Measurements from ENCODE around the gene FOS. TPM values are rescaled to one million over a fixed set of nuclear protein-coding genes. Genes with fewer than 3 reads are reported as not detected.

Gene FOS
- total RNA-seq, 4 donors from 2014 or later = 78.0 to 286 (median 179) TPM

- H3K4me3 ChIP-seq = no peak overlapping the region
- H3K36me3 ChIP-seq = no peaks in the 10 kb centered on the region
- no peaks in the 10 kb centered on the region for H3K9me3 ChIP-seq
- TF ChIP-seq POLR2A (IDR thresholded peaks at IDR 0.05) (no peak), EP300 (IDR thresholded peaks at IDR 0.05) (no peak), CTCF (IDR thresholded peaks at IDR 0.05) (no peak), POLR2AphosphoS5 (IDR thresholded peaks at IDR 0.05) (no peak)
- H3K4me1 ChIP-seq = peaks cover 0 to 16% (median 0%) of the 10 kb centered on the region in 3 donors
- WGBS, 2 donors (ENCODE audit: low coverage in 1 of 2) = 87 to 100% methylated on average over 1 of the region's 1 CpG
- no peaks in the 10 kb centered on the region for H3K27me3 ChIP-seq
- no peak overlapping the region for H3K27ac ChIP-seq
- no peak for ATAC-seq
Observed at GRCh38 chr14:75331471-75331870, 52.8 kb downstream of the FOS start.

Small RNA genes within 50 kb of the gene (small RNA-seq; reads per million reads assigned to genes)
- gene RF00004 = 0 reads per million in 4 donors

Other genes starting within 250 kb of the FOS start
- 10 to 100 TPM; 29.0 to 76.1 (median 32.2) TPM for gene MLH3, start 227.4 kb upstream of the FOS start, total RNA-seq
- gene ACYP1, start 214.8 kb upstream of the FOS start, total RNA-seq = 10 to 100 TPM; 13.8 to 20.8 (median 17.1) TPM
- gene ZC2HC1C, start 209.2 kb upstream of the FOS start, total RNA-seq = 1 to 10 TPM; 4.4 to 8.0 (median 5.1) TPM
- 10 to 100 TPM; 34.2 to 95.4 (median 85.9) TPM for gene NEK9, start 151.8 kb upstream of the FOS start, total RNA-seq
- 100 to 1,000 TPM; 140 to 241 (median 162) TPM for gene TMED10, start 102.2 kb upstream of the FOS start, total RNA-seq
- gene JDP2, start 149.2 kb downstream of the FOS start, total RNA-seq = 10 to 100 TPM; 55.6 to 90.0 (median 70.8) TPM
- gene BATF, start 243.6 kb downstream of the FOS start, total RNA-seq = 10 to 100 TPM in 1 of 4 donors, 1 to 10 TPM in 3; 2.6 to 16.8 (median 3.2) TPM